Loucy (cell line): ENCODE measurements around the gene RMND5A.

Experiments used
- EZH2phosphoT487 ChIP-seq: fragments of 200-600 bp; IDR thresholded peaks from 2 replicates; pipeline ENCODE4 v1.6.1; 2018; ENCODE audit warnings: antibody characterized with exemption, mild to moderate bottlenecking, moderate library complexity, borderline replicate concordance
- TF ChIP-seq, protein P1 (sequence below): fragments of 200-600 bp; sonication (generic); conservative IDR thresholded peaks from 2 replicates; pipeline ENCODE4 v1.5.1; 2014; ENCODE audit warnings: mild to moderate bottlenecking, antibody characterized with exemption, low read length

DNA sequence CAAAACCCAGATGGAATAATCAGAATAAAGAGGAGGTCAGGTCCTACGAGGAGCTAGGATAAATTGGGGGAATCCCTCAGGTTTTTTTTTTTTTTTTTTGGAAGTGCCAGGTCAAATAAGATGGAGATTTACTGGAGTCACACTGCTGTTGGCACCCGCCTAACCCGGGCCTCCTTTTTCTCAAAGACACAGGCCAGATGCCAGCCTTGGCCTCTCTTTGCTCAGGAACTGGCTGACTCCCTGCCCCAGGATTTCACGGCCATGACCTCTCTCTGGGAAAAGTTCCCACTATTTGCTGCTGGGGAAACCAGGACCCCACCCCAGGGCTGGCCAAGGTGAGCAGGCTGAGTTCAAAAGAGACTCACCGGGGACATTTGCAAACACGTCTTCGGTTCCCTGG, 68.1 kb downstream of the RMND5A start:
- TF ChIP-seq, protein P1, sequence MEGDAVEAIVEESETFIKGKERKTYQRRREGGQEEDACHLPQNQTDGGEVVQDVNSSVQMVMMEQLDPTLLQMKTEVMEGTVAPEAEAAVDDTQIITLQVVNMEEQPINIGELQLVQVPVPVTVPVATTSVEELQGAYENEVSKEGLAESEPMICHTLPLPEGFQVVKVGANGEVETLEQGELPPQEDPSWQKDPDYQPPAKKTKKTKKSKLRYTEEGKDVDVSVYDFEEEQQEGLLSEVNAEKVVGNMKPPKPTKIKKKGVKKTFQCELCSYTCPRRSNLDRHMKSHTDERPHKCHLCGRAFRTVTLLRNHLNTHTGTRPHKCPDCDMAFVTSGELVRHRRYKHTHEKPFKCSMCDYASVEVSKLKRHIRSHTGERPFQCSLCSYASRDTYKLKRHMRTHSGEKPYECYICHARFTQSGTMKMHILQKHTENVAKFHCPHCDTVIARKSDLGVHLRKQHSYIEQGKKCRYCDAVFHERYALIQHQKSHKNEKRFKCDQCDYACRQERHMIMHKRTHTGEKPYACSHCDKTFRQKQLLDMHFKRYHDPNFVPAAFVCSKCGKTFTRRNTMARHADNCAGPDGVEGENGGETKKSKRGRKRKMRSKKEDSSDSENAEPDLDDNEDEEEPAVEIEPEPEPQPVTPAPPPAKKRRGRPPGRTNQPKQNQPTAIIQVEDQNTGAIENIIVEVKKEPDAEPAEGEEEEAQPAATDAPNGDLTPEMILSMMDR, result no peak
- TF ChIP-seq EZH2phosphoT487, result no peak
